ENCODE measurements around the gene ORC2. TPM values are rescaled to one million over a fixed set of nuclear protein-coding genes. Genes with fewer than 3 reads are reported as not detected.

ORC2 gene
- total and polyA plus RNA-seq, 8 donors = 5.3 to 62.0 (median 15.1) TPM

GRCh38 chr2:200869014-200869413 lies 94.4 kb downstream of the ORC2 start:
- H3K27ac ChIP-seq = peak overlapping the region in 1 of 5 donors; percentile 60
- H3K9me3 ChIP-seq = no peaks in the 10 kb centered on the region

GRCh38 chr2:200864176-200865034 lies 99.1 kb downstream of the ORC2 start, which contains the start of gene CLK1:
Gene CLK1, minus strand, starts transcription at chr2:200864658. Its CDS starts 2,796 bp downstream, at chr2:200861862.
- peak; percentile 98 to 99 for DNase-seq
- no peak for TF ChIP-seq EP300 (IDR thresholded peaks at IDR 0.05)
- peak; percentile 100 for TF ChIP-seq POLR2AphosphoS5 (IDR thresholded peaks at IDR 0.05)
- TF ChIP-seq POLR2A (IDR thresholded peaks at IDR 0.05) = peak in 2 of 4 donors; percentile 99 to 100
- TF ChIP-seq, protein P1, sequence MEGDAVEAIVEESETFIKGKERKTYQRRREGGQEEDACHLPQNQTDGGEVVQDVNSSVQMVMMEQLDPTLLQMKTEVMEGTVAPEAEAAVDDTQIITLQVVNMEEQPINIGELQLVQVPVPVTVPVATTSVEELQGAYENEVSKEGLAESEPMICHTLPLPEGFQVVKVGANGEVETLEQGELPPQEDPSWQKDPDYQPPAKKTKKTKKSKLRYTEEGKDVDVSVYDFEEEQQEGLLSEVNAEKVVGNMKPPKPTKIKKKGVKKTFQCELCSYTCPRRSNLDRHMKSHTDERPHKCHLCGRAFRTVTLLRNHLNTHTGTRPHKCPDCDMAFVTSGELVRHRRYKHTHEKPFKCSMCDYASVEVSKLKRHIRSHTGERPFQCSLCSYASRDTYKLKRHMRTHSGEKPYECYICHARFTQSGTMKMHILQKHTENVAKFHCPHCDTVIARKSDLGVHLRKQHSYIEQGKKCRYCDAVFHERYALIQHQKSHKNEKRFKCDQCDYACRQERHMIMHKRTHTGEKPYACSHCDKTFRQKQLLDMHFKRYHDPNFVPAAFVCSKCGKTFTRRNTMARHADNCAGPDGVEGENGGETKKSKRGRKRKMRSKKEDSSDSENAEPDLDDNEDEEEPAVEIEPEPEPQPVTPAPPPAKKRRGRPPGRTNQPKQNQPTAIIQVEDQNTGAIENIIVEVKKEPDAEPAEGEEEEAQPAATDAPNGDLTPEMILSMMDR (IDR thresholded peaks at IDR 0.05) = no peak
- Histone ChIP-seq H3K4me1 (peaks cover 26 to 67% (median 48%) of the 10 kb centered on the region in 4 donors), H3K9me3 (no peaks in the 10 kb centered on the region), H3K4me3 (peak within 1 kb of the TSS; percentile 79 to 98 (median 86)), H3K27me3 (no peaks in the 10 kb centered on the region), H3K27ac (peak within 1 kb of the TSS; percentile 98 to 100 (median 100)), H3K36me3 (peaks cover 6 to 17% (median 12%) of the 10 kb centered on the region in 4 donors)
- 0 to 2% (median 1%) methylated on average over 46 to 89 of the region's 89 CpGs for WGBS, 5 donors
- intact Hi-C loops (cut with DNase I; ENCODE audit: low total_unique reads) = no loop called here

More at GRCh38 chr2:200869014-200869413, 94.4 kb downstream of the ORC2 start:
- no peak for DNase-seq
- WGBS, 5 donors = 54 to 90% (median 72%) methylated on average over 2 of the region's 2 CpGs
- peaks cover 10 to 41% (median 20%) of the 10 kb centered on the region in 4 donors for H3K4me1 ChIP-seq
- no peak for TF ChIP-seq POLR2A (IDR thresholded peaks at IDR 0.05)
- intact Hi-C loops (cut with DNase I; ENCODE audit: low total_unique reads) = no loop called here
- H3K36me3 ChIP-seq = peaks cover 9 to 39% (median 34%) of the 10 kb centered on the region in 4 donors
- no peaks in the 10 kb centered on the region for H3K27me3 ChIP-seq
- H3K4me3 ChIP-seq = no peak overlapping the region

DNA sequence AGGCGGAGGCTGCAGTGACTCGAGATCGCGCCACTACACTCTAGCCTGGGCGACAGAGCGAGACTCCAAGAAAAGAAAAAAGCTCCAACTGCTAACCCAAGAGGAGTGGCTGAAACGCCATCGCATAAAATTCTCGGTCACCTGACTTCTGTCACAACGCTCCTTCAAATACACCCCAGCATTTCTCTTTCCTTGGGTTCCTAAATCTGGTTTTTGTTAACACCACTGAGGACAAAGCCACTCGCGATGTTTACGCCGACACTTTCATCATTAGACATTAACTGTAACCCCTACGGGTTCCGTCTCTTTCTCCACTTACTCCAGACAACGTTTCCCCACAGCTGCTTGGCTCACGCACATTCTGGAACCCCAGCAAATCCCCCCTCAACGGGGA lies 99.7 kb downstream of the ORC2 start:
- peaks cover 32 to 68% (median 54%) of the 10 kb centered on the region in 4 donors for H3K4me1 ChIP-seq
- H3K36me3 ChIP-seq = peaks cover 12 to 23% (median 18%) of the 10 kb centered on the region in 4 donors
- no peaks in the 10 kb centered on the region for H3K9me3 ChIP-seq
- peak overlapping the region; percentile 98 to 100 (median 100) for H3K27ac ChIP-seq
- 0 to 1% (median 0%) methylated on average over 16 to 19 of the region's 19 CpGs for WGBS, 5 donors
- intact Hi-C loops (cut with DNase I; ENCODE audit: low total_unique reads) = no loop called here
- H3K27me3 ChIP-seq = no peaks in the 10 kb centered on the region
- H3K4me3 ChIP-seq = peak overlapping the region; percentile 79 to 98 (median 86)
- TF ChIP-seq POLR2AphosphoS5 (IDR thresholded peaks at IDR 0.05) (no peak), EP300 (IDR thresholded peaks at IDR 0.05) (no peak), POLR2A (IDR thresholded peaks at IDR 0.05) (no peak)
- TF ChIP-seq, protein P1 (IDR thresholded peaks at IDR 0.05) = no peak
- DNase-seq = peak in 1 of 2 donors; percentile 67

- 0 to 1% (median 0%) methylated on average over 13 of the region's 13 CpGs for WGBS, 5 donors
- Histone ChIP-seq H3K4me1 (peaks cover 41 to 77% (median 63%) of the 10 kb centered on the region in 4 donors), H3K36me3 (peaks cover 24 to 35% (median 30%) of the 10 kb centered on the region in 4 donors), H3K27me3 (no peaks in the 10 kb centered on the region), H3K27ac (peak overlapping the region; percentile 54 to 100 (median 100)), H3K4me3 (peak overlapping the region; percentile 79 to 98 (median 86)), H3K9me3 (no peaks in the 10 kb centered on the region)
- DNase-seq = peak in 1 of 2 donors; percentile 91
- intact Hi-C loops (cut with DNase I; ENCODE audit: low total_unique reads) = no loop called here
- TF ChIP-seq POLR2A (IDR thresholded peaks at IDR 0.05) (no peak), POLR2AphosphoS5 (IDR thresholded peaks at IDR 0.05) (peak; percentile 80 to 82 (median 81)), EP300 (IDR thresholded peaks at IDR 0.05) (no peak)
- TF ChIP-seq, protein P1 (IDR thresholded peaks at IDR 0.05) = no peak
These were observed 100.9 kb downstream of the ORC2 start for GRCh38 chr2:200862532-200863000.

All from stomach (tissue), 9 donors.